ENCODE data around the gene PKNOX2. TPM values are rescaled to one million over a fixed set of nuclear protein-coding genes. Genes with fewer than 3 reads are reported as not detected.

Gene PKNOX2
- total and polyA plus RNA-seq, 10 of the 15 experiments (the other 5 are each of a cell fraction or from before 2014, with no cell fraction given) = not detected

DNA sequence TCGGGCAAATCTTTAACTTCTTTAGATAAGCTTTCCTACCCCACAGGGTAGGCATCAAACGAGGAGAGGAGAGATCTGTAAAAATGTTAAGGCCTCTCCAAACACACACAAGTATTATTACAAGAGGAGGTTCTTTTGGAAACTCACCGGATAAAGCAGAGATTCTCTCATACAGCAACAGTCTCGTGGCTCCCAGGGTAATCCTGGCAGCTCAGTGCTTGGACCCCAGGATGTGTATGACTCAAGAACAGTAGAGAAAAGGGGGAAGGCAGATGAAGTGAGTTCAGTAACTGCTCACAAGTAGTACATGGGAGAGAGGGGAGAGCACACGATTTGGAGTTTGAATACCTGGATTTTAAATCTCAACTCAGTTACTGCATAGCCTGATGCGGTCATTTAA is 210.6 kb downstream of the PKNOX2 start:
- WGBS (ENCODE audit: insufficient coverage, insufficient replicate concordance, low lambda C conversion rate, missing lambda C conversion rate) = 20% methylated on average over 6 of the region's 6 CpGs
- Histone ChIP-seq H2AFZ (ENCODE audit: control insufficient read depth, low read depth, low read length) (no peak overlapping the region), H3K36me3 (ENCODE audit: control insufficient read depth in 2 of 2, insufficient read depth in 2 of 2, low read length in 1 of 2) (no peaks in the 10 kb centered on the region), H3K27ac (ENCODE audit: control insufficient read depth, insufficient read depth) (no peak overlapping the region), H4K20me1 (ENCODE audit: control insufficient read depth, insufficient read depth) (no peaks in the 10 kb centered on the region), H3K9ac (ENCODE audit: control insufficient read depth, insufficient read depth, low read length) (no peak overlapping the region), H3K27me3 (replicated peaks in 1 of 2; ENCODE audit: control insufficient read depth in 2 of 2, insufficient read depth in 2 of 2, low read length in 1 of 2) (peaks cover under 1 to 1% of the 10 kb centered on the region in 2 experiments; a peak in 3 of 4 replicates), H3K4me2 (ENCODE audit: control insufficient read depth, insufficient read depth) (no peak overlapping the region), H3K4me1 (ENCODE audit: control insufficient read depth, insufficient read depth, low read length) (no peaks in the 10 kb centered on the region), H3K9me3 (replicated peaks; ENCODE audit: control insufficient read depth, insufficient read depth, low read length) (no peaks in the 10 kb centered on the region), H3K4me3 (no peak overlapping the region), H3K79me2 (ENCODE audit: control insufficient read depth, insufficient read depth, low read length) (no peaks in the 10 kb centered on the region)
- TF ChIP-seq SREBF2 (IDR thresholded peaks at IDR 0.05; ENCODE audit: low read length) (no peak), CEBPZ (IDR thresholded peaks at IDR 0.05; ENCODE audit: low read depth, low read length) (no peak), ZNF687 (IDR thresholded peaks at IDR 0.05) (0 out of 2 replicates have a peak, but pooled peaks have one; percentile 12), ZSCAN29 (IDR thresholded peaks at IDR 0.05) (0 out of 2 replicates have a peak, but pooled peaks have one; percentile 39), NR2C2 (IDR thresholded peaks at IDR 0.05; ENCODE audit: borderline replicate concordance, control insufficient read depth, insufficient read length, low read depth) (no peak), CEBPB (IDR thresholded peaks at IDR 0.05; ENCODE audit: borderline replicate concordance in 1 of 2, low read depth in 2 of 2, low read length in 2 of 2) (no peak), ZNF207 (IDR thresholded peaks at IDR 0.05; ENCODE audit: borderline replicate concordance) (no peak), MTA3 (IDR thresholded peaks at IDR 0.05; ENCODE audit: borderline replicate concordance, low read length) (no peak)
- ChIA-PET SMC1A (ENCODE audit: uncharacterized antibody, unreplicated experiment) (interaction anchor here (1.3 to 6.8 kb wide), 8 partner anchors 9 to 411 kb away, joined by 3 to 250 read pairs (median 4); no protein-coding TSS in a partner anchor), RAD21 (ENCODE audit: unreplicated experiment) (interaction anchor here (0.6 to 7.8 kb wide), 7 partner anchors 15 to 30 kb away, joined by 3 to 343 read pairs (median 9); no protein-coding TSS in a partner anchor), POLR2A (interaction anchor here (0.6 to 7.1 kb wide), 8 partner anchors 12 to 701 kb away, joined by 3 to 121 read pairs (median 9); partner anchors contain the start of gene SPA17), CTCF (interaction anchor here (0.7 to 6.5 kb wide), 11 partner anchors 13 to 32 kb away, joined by 3 to 108 read pairs (median 6); no protein-coding TSS in a partner anchor)
- BruUV-seq (replicated peaks) = no TSS peak
- in situ Hi-C loops (cut with MboI) (no loop called here), intact Hi-C loops (cut with micrococcal nuclease; ENCODE audit: unreplicated experiment) (no loop called here)
- ATAC-seq (no peak), FAIRE-seq (no peak), DNase-seq (ENCODE audit: low read depth, low spot score) (no peak)

Measured in GM12878 (cell line).